SK-N-MC (cell line): ENCODE results near the gene AGR2.

ENCODE experiments used
- DNase-seq: peaks from one replicate; pipeline ENCODE4 v3.0.0-alpha.2; 2011; ENCODE audit warnings: low read depth, low spot score
- H3K27ac ChIP-seq: fragments of 200-600 bp; sonication (generic); 2 replicates; pipeline ENCODE4 v1.5.1; 2016; ENCODE audit warnings: mixed run types
- H3K36me3 ChIP-seq: fragments of 200-600 bp; sonication (generic); 2 replicates; pipeline ENCODE4 v1.6.1; 2017; ENCODE audit warnings: antibody characterized with exemption, low read length, mixed read lengths; ENCODE audit not compliant: insufficient read depth
- H3K4me3 ChIP-seq: fragments of 200-600 bp; sonication (generic); 2 replicates; pipeline ENCODE4 v1.5.1; 2016
- H3K9ac ChIP-seq: fragments of 200-600 bp; sonication (generic); 2 replicates; pipeline ENCODE4 v1.8.0; 2017; ENCODE audit warnings: mixed run types, mixed read lengths; ENCODE audit not compliant: insufficient read length
- H3K9me3 ChIP-seq: fragments of 200-600 bp; sonication (generic); 2 replicates; pipeline ENCODE4 v1.6.1; 2017; ENCODE audit warnings: low read depth, mild to moderate bottlenecking, antibody characterized with exemption, low read length, moderate library complexity, mixed read lengths
- EZH2 ChIP-seq: fragments of 200-600 bp; sonication (generic); IDR thresholded peaks from one replicate; pipeline ENCODE4 v1.6.1; 2017; ENCODE audit warnings: antibody characterized with exemption
- FOXP2 ChIP-seq: optimal IDR thresholded peaks from 2 replicates; pipeline ENCODE3; 2011; ENCODE audit warnings: mild to moderate bottlenecking, moderate library complexity; ENCODE audit not compliant: insufficient read depth; ENCODE audit errors: extremely low read length, control extremely low read depth
- POLR2AphosphoS5 ChIP-seq: IDR thresholded peaks from 2 replicates; pipeline ENCODE4 v1.6.1; 2012; ENCODE audit warnings: mild to moderate bottlenecking, low read depth, low read length, borderline replicate concordance

AGR2 gene

DNA sequence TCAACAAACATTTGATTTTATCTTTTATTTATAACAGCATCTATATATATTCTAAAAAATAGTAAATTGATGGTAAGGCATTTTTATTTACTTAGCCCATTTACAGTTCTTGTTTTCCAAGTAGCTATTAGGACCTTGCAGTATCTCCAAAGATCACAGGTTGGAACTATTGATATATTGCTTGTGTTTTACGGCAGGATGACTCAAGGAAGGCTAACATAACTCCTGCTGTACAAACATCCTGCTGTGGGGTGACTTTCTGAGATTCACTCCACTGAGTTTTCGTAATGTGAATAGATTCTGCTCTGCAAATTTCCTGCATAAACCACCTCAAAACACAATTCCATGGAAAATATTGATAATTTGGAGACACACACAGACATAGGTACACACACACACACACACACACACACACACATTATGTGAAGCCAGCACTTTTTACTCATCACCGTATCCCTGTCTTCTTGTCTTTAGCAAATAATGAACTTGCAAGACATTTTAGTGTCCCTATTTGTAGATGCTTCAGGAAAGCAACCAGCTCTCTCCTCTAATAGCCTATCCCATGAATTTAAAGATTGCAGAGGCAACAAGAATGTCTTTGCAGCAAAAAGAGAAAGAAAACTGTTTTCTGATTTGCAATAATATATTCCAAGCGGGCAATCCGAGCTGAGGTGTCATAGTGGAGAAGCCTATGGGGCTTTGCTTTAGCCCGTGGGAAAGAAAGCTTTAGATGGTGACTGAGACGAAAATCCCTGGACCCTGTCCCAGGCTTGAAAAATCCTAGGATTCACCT is 722 bp downstream of the AGR2 start:
- no peak overlapping the region for H3K9ac ChIP-seq
- no peak for DNase-seq
- no peaks in the 10 kb centered on the region for H3K9me3 ChIP-seq
- H3K4me3 ChIP-seq: no peak overlapping the region
- no peaks in the 10 kb centered on the region for H3K36me3 ChIP-seq
- TF ChIP-seq POLR2AphosphoS5: no peak
- no peak for TF ChIP-seq FOXP2
- TF ChIP-seq EZH2: no peak
- no peak overlapping the region for H3K27ac ChIP-seq

DNA sequence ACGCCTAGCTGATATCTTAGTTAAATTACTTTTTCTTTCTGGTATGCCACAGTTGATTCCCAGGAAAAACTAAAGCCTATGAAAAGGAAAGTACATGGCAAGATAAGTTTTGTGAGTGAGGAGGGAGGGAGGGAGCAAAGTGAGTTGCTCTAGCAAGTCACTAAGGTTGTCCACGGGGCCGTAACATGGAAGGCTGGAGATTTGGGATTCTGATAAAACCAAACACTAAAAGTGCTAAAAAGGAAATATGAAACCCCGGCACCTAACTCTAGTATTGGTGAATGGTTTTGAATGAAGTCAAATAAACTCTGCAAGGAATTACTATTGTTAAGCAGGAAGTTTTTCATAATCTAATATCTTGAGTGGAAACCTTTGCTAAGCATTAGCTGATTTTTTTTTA is 1.7 kb downstream of the AGR2 start:
- no peaks in the 10 kb centered on the region for H3K36me3 ChIP-seq
- H3K9ac ChIP-seq: no peak overlapping the region
- no peaks in the 10 kb centered on the region for H3K9me3 ChIP-seq
- DNase-seq: no peak
- no peak for TF ChIP-seq POLR2AphosphoS5
- no peak for TF ChIP-seq FOXP2
- TF ChIP-seq EZH2: no peak
- no peak overlapping the region for H3K4me3 ChIP-seq
- no peak overlapping the region for H3K27ac ChIP-seq

DNA sequence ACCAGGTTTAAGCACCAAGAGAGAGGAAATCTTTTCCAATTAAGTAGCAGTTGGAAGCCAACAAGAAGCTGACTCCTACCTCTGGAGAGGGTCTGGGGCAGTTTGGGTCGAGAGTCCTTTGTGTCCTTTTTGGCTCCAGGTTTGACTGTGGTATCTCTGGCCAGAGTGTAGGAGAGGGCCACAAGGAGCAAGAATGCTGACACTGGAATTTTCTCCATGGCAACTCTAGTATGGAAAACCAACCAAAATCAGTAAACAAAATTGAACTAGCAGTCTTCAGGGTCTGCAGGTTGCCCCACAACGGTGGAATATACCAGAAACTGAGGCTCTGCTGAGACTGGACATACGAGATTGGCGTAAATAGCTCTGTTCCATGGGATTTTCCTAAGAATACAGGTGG is 3.2 kb downstream of the AGR2 start:
- Histone ChIP-seq H3K9ac (no peak overlapping the region), H3K36me3 (no peaks in the 10 kb centered on the region)
- TF ChIP-seq POLR2AphosphoS5 (no peak), FOXP2 (no peak), EZH2 (no peak)

GRCh38 chr7:16801111-16801542 is 3.7 kb downstream of the AGR2 start:
- DNase-seq: peak; percentile 96
- Histone ChIP-seq H3K27ac (peak overlapping the region; percentile 34; the same call in 1 of the 2 replicates), H3K4me3 (no peak overlapping the region), H3K9ac (no peak overlapping the region), H3K36me3 (no peaks in the 10 kb centered on the region), H3K9me3 (no peaks in the 10 kb centered on the region)
- TF ChIP-seq POLR2AphosphoS5: peak; percentile 46; the same call in 1 of the 2 replicates
- no peak for TF ChIP-seq EZH2
- no peak for TF ChIP-seq FOXP2

More for the DNA sequence above, 3.2 kb downstream of the AGR2 start:
- Histone ChIP-seq H3K27ac (peak overlapping the region; percentile 28; the same call in 1 of the 2 replicates), H3K9me3 (no peaks in the 10 kb centered on the region), H3K4me3 (no peak overlapping the region)
- no peak for DNase-seq

DNA sequence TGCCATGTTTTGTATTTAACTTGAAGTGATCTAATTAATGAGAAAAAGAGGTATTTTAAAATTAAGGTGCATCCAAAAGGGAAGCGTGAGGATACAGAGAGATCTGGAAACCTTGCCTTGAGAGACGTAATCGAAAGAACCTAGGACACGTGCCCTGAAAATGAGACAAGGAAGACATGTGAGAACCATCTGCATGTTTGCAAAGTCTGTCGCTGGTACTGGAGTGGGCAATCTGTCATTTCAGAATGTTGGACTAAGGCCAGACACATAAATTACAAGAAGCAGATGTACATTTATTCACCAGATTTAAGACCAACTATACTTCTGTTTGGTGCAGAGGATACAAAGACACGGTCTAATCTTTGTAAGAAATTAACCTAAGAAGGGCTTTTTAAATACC is 9.2 kb downstream of the AGR2 start:
- H3K4me3 ChIP-seq: no peak overlapping the region
- H3K27ac ChIP-seq: no peak overlapping the region
- no peak overlapping the region for H3K9ac ChIP-seq
- DNase-seq: no peak
- H3K9me3 ChIP-seq: no peaks in the 10 kb centered on the region
- TF ChIP-seq POLR2AphosphoS5: no peak
- TF ChIP-seq EZH2: no peak
- no peak for TF ChIP-seq FOXP2
- no peaks in the 10 kb centered on the region for H3K36me3 ChIP-seq

DNA sequence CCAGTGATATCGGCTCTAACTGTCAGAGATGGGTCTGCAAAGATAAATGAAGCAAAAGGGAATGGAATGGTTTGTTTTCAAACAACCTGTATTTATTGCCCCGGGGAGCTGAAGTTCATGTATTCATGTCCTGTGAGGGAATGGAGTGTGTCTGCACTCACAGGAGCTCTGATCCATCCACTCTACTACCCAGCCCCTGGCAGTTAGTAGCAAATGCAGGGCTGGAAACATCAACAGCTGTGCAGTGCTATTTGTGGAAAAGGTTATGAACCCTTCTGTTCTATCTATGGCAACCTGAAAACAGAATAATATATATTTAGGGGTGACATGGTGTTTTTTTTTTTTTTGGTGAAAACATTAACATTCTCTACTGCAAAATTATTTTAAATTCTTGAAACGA is 9.8 kb downstream of the AGR2 start:
- no peak for TF ChIP-seq FOXP2
- no peak for TF ChIP-seq POLR2AphosphoS5
- TF ChIP-seq EZH2: no peak

DNA sequence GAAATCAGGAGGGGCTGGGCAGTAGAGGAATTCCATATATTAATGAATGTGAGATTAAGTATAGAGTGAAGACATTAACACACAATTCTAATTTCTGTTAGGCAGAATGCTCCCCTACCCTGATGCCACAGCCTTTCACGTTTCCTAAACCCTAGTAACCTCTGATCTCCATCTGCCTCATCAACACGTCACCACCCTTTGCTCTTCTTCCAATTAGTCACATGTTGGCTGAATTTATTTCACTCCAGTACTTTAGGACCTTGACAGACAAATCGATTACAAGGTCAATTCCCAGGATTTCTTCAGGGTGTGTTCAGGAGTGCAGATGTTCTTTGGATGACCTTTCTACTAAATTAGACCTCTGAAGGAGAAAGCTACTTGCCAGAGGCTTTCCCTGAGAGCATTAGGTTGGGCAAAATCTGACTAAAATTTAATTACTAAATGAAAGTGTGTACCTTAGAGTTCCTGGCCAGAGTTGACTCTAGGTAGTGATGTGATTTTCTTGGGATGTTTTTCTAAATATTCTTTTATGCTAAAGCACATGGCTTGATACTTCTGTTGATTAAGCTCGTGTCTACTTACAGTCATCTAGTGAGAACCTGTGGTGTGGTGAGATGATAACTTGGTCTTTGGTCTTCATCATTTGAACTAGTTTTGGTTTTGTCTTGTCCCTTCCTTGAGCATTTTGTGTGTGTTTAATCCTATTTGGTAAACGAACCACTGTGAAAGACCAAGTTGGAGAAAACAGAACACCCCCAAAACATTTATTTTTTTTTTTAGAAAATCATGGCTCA is 12.7 kb downstream of the AGR2 start:
- no peak for DNase-seq
- H3K9me3 ChIP-seq: no peaks in the 10 kb centered on the region
- H3K36me3 ChIP-seq: peaks cover 5% of the 10 kb centered on the region
- H3K27ac ChIP-seq: no peak overlapping the region
- TF ChIP-seq EZH2 (no peak), FOXP2 (no peak), POLR2AphosphoS5 (no peak)
- H3K9ac ChIP-seq: no peak overlapping the region
- H3K4me3 ChIP-seq: no peak overlapping the region

More for the DNA sequence above, 9.8 kb downstream of the AGR2 start:
- no peak for DNase-seq
- Histone ChIP-seq H3K27ac (no peak overlapping the region), H3K9ac (no peak overlapping the region), H3K36me3 (no peaks in the 10 kb centered on the region), H3K9me3 (no peaks in the 10 kb centered on the region), H3K4me3 (no peak overlapping the region)

GRCh38 chr7:16791071-16791470 is 13.7 kb downstream of the AGR2 start:
- no peak for DNase-seq
- Histone ChIP-seq H3K9ac (no peak overlapping the region), H3K9me3 (no peaks in the 10 kb centered on the region), H3K36me3 (peaks cover 5% of the 10 kb centered on the region), H3K27ac (no peak overlapping the region), H3K4me3 (no peak overlapping the region)
- no peak for TF ChIP-seq EZH2
- TF ChIP-seq FOXP2: no peak
- TF ChIP-seq POLR2AphosphoS5: no peak
